ENCODE results near the gene ARID3A. TPM values are rescaled to one million over a fixed set of nuclear protein-coding genes. Genes with fewer than 3 reads are reported as not detected.

ARID3A gene
- total and polyA plus RNA-seq, 2 of the 13 experiments (the other 11 are each of a cell fraction or from before 2014, with no cell fraction given), result 71.3 to 77.9 TPM

DNA sequence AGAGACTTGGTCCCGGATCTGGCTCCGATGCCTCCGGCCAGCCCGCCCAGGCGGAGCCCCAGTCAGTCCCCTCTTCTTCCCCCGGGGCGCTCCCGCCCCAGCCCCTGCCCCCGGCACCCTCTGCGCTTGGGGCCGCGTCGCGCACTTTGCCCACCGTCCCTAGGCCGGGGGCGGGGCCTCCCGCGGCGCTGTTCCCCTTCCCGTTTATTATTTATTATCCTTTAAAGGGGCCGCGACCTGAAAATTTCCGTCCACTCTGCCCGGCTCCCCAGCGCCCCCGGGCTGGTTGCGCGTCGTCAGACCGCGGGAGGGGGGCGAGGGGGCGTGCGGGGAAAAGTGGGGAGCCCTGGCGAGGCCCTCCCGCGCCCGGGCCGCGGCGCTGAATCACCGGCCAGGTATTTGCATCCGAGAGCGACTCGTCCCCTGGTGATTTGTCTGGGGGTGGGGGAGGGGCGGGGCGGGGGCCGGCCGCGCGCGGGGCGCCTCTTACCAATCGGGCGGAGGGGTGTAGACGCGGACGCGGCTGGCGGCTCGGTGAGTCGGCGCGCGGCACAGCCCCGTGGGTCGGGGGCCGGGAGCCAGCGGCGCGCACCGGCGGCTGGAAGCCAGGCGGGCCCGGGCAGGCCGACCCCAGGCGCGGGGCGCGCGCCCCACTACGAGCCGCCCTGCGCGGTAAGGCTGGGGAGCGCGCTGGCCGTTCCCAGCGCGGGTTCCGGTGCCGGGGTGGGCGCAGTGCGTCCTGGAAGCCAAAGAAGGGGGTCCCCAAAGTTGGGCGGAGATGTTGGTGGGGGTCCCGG, at the start of gene ARID3A (continued):
- TF ChIP-seq, protein P1, sequence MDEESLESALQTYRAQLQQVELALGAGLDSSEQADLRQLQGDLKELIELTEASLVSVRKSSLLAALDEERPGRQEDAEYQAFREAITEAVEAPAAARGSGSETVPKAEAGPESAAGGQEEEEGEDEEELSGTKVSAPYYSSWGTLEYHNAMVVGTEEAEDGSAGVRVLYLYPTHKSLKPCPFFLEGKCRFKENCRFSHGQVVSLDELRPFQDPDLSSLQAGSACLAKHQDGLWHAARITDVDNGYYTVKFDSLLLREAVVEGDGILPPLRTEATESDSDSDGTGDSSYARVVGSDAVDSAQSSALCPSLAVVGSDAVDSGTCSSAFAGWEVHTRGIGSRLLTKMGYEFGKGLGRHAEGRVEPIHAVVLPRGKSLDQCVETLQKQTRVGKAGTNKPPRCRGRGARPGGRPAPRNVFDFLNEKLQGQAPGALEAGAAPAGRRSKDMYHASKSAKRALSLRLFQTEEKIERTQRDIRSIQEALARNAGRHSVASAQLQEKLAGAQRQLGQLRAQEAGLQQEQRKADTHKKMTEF (CRISPR knock-in tag; IDR thresholded peaks at IDR 0.05), result peak; percentile 65; the same call in 1 of the 2 replicates
- no peak for TF ChIP-seq NFRKB (IDR thresholded peaks at IDR 0.05)
- peak; percentile 89; the same call in 1 of the 2 replicates for TF ChIP-seq ZBTB10 (CRISPR knock-in tag; IDR thresholded peaks at IDR 0.05; ENCODE audit: borderline replicate concordance)
- TF ChIP-seq, protein P2, sequence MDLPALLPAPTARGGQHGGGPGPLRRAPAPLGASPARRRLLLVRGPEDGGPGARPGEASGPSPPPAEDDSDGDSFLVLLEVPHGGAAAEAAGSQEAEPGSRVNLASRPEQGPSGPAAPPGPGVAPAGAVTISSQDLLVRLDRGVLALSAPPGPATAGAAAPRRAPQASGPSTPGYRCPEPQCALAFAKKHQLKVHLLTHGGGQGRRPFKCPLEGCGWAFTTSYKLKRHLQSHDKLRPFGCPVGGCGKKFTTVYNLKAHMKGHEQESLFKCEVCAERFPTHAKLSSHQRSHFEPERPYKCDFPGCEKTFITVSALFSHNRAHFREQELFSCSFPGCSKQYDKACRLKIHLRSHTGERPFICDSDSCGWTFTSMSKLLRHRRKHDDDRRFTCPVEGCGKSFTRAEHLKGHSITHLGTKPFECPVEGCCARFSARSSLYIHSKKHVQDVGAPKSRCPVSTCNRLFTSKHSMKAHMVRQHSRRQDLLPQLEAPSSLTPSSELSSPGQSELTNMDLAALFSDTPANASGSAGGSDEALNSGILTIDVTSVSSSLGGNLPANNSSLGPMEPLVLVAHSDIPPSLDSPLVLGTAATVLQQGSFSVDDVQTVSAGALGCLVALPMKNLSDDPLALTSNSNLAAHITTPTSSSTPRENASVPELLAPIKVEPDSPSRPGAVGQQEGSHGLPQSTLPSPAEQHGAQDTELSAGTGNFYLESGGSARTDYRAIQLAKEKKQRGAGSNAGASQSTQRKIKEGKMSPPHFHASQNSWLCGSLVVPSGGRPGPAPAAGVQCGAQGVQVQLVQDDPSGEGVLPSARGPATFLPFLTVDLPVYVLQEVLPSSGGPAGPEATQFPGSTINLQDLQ (CRISPR knock-in tag; IDR thresholded peaks at IDR 0.05), result 0 out of 2 replicates have a peak, but pooled peaks have one; percentile 22
- TF ChIP-seq, protein P3, sequence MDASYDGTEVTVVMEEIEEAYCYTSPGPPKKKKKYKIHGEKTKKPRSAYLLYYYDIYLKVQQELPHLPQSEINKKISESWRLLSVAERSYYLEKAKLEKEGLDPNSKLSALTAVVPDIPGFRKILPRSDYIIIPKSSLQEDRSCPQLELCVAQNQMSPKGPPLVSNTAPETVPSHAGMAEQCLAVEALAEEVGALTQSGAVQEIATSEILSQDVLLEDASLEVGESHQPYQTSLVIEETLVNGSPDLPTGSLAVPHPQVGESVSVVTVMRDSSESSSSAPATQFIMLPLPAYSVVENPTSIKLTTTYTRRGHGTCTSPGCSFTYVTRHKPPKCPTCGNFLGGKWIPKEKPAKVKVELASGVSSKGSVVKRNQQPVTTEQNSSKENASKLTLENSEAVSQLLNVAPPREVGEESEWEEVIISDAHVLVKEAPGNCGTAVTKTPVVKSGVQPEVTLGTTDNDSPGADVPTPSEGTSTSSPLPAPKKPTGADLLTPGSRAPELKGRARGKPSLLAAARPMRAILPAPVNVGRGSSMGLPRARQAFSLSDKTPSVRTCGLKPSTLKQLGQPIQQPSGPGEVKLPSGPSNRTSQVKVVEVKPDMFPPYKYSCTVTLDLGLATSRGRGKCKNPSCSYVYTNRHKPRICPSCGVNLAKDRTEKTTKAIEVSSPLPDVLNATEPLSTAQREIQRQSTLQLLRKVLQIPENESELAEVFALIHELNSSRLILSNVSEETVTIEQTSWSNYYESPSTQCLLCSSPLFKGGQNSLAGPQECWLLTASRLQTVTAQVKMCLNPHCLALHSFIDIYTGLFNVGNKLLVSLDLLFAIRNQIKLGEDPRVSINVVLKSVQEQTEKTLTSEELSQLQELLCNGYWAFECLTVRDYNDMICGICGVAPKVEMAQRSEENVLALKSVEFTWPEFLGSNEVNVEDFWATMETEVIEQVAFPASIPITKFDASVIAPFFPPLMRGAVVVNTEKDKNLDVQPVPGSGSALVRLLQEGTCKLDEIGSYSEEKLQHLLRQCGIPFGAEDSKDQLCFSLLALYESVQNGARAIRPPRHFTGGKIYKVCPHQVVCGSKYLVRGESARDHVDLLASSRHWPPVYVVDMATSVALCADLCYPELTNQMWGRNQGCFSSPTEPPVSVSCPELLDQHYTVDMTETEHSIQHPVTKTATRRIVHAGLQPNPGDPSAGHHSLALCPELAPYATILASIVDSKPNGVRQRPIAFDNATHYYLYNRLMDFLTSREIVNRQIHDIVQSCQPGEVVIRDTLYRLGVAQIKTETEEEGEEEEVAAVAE (CRISPR knock-in tag; IDR thresholded peaks at IDR 0.05; ENCODE audit: borderline replicate concordance), result no peak
- TF ChIP-seq ZNF225 (CRISPR knock-in tag; IDR thresholded peaks at IDR 0.05), result no peak
- TF ChIP-seq ATM (IDR thresholded peaks at IDR 0.05; ENCODE audit: borderline replicate concordance), result no peak
- TF ChIP-seq GZF1 (CRISPR knock-in tag; IDR thresholded peaks at IDR 0.05), result no peak
- no peak for TF ChIP-seq ZNF337 (CRISPR knock-in tag; IDR thresholded peaks at IDR 0.05; ENCODE audit: borderline replicate concordance, low read depth)
- TF ChIP-seq ZNF746 (CRISPR knock-in tag; IDR thresholded peaks at IDR 0.05), result no peak
- TF ChIP-seq EP300 (IDR thresholded peaks at IDR 0.05; ENCODE audit: low read depth in 2 of 2, low read length in 2 of 2), result peak in 1 of 2 experiments; percentile 32; a peak in 2 of 4 replicates
- TF ChIP-seq EP300 (CRISPR knock-in tag; IDR thresholded peaks at IDR 0.05; ENCODE audit: borderline replicate concordance), result no peak
- TF ChIP-seq ZNF703 (CRISPR knock-in tag; IDR thresholded peaks at IDR 0.05; ENCODE audit: borderline replicate concordance), result 0 out of 2 replicates have a peak, but pooled peaks have one; percentile 19
- no peak for TF ChIP-seq ZNF772 (CRISPR knock-in tag; IDR thresholded peaks at IDR 0.05)
- peak; percentile 24; the same call in 1 of the 2 replicates for TF ChIP-seq FOXA3 (CRISPR knock-in tag; IDR thresholded peaks at IDR 0.05)
- no peak for TF ChIP-seq E2F1 (CRISPR knock-in tag; IDR thresholded peaks at IDR 0.05)

All from HepG2 (cell line).